Calu3 (cell line): ENCODE results near the gene UBE2Z. TPM values are rescaled to one million over a fixed set of nuclear protein-coding genes. Genes with fewer than 3 reads are reported as not detected.

Experiments
- BruUV-seq: library from RNA; stranded (reverse); fragments of 400-500 nt; replicated peaks from 2 replicates; lab custom pipeline; 2021; lab: Mats Ljungman, UMichigan
- CTCF ChIA-PET: fragments of 300-600 bp; sonication (Branson Sonifier 250); formaldehyde crosslinking; loops from one replicate; lab custom pipeline; 2022; ENCODE audit warnings: antibody characterized with exemption; lab: Charles Lee
- DNase-seq: peaks from one replicate; pipeline ENCODE4 v3.0.0; 2022
- H3K27ac Mint-ChIP-seq: one replicate; pipeline ENCODE4 v1.8.0; 2022; ENCODE audit warnings: mixed read lengths; ENCODE audit not compliant: unreplicated experiment
- H3K27me3 Mint-ChIP-seq: one replicate; pipeline ENCODE4 v1.8.0; 2022; ENCODE audit warnings: mixed read lengths; ENCODE audit not compliant: unreplicated experiment
- H3K36me3 Mint-ChIP-seq: one replicate; pipeline ENCODE4 v1.8.0; 2022; ENCODE audit warnings: mild to moderate bottlenecking, moderate library complexity, mixed read lengths; ENCODE audit not compliant: insufficient read depth, unreplicated experiment
- H3K4me1 Mint-ChIP-seq: one replicate; pipeline ENCODE4 v1.8.0; 2022; ENCODE audit warnings: mild to moderate bottlenecking, low read depth, mixed read lengths; ENCODE audit not compliant: unreplicated experiment
- H3K4me3 Mint-ChIP-seq: one replicate; pipeline ENCODE4 v1.8.0; 2022; ENCODE audit warnings: mild to moderate bottlenecking, low read depth, moderate library complexity, mixed read lengths; ENCODE audit not compliant: unreplicated experiment
- H3K9me3 Mint-ChIP-seq: one replicate; pipeline ENCODE4 v1.8.0; 2022; ENCODE audit warnings: low read depth, mixed read lengths; ENCODE audit not compliant: unreplicated experiment
- intact Hi-C: fragments of 100-400 bp; cut with micrococcal nuclease; formaldehyde crosslinking; loops from one replicate; pipeline ENCODE4 v1.10.0; 2022; ENCODE audit not compliant: unreplicated experiment
- total RNA-seq: library from RNA; stranded (reverse); gene quantifications from 2 replicates; pipeline ENCODE4 v1.2.3, GENCODE V29; 2022
- TF ChIP-seq, protein P1 (sequence below): fragments of 200-600 bp; IDR thresholded peaks from one replicate; pipeline ENCODE4 v1.8.0; 2022; ENCODE audit warnings: antibody characterized with exemption; ENCODE audit not compliant: unreplicated experiment

UBE2Z gene
- total RNA-seq, 1 experiment from 2014 or later: 179 TPM

- H3K4me1 Mint-ChIP-seq: no peaks in the 10 kb centered on the region
- no peak overlapping the region for H3K4me3 Mint-ChIP-seq
- no peaks in the 10 kb centered on the region for H3K27me3 Mint-ChIP-seq
- intact Hi-C loops: no loop called here
- no peak for DNase-seq
- TF ChIP-seq, protein P1, sequence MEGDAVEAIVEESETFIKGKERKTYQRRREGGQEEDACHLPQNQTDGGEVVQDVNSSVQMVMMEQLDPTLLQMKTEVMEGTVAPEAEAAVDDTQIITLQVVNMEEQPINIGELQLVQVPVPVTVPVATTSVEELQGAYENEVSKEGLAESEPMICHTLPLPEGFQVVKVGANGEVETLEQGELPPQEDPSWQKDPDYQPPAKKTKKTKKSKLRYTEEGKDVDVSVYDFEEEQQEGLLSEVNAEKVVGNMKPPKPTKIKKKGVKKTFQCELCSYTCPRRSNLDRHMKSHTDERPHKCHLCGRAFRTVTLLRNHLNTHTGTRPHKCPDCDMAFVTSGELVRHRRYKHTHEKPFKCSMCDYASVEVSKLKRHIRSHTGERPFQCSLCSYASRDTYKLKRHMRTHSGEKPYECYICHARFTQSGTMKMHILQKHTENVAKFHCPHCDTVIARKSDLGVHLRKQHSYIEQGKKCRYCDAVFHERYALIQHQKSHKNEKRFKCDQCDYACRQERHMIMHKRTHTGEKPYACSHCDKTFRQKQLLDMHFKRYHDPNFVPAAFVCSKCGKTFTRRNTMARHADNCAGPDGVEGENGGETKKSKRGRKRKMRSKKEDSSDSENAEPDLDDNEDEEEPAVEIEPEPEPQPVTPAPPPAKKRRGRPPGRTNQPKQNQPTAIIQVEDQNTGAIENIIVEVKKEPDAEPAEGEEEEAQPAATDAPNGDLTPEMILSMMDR: no peak
- BruUV-seq: no TSS peak
- CTCF ChIA-PET: interaction anchor here (0.6 to 1.9 kb wide), 6 partner anchors 10 to 437 kb away, joined by 3 to 9 read pairs (median 4); partner anchors contain the start of gene ATP5MC1
- no peaks in the 10 kb centered on the region for H3K9me3 Mint-ChIP-seq
- H3K27ac Mint-ChIP-seq: no peak overlapping the region
- no peaks in the 10 kb centered on the region for H3K36me3 Mint-ChIP-seq
Observed at GRCh38 chr17:48883171-48883570, 25.0 kb upstream of the UBE2Z start.

DNA sequence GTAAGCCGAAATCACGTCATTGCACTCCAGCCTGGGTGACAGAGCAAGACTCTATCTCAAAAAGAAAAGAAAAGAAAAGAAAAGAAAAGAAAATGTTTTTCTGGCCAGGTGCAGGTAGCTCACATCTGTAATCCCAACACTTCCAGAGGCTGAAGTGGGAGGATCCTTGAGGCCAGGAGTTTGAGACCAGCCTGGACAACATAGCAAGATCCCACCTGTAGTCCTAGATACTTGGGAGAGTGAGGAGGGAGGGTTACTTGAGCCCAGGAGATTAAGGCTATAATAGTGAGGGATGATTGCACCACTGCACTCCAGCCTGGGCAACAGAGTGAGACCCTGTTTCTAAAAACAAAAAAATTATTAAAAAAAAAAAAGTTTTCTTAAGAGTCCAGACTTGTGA is 18.1 kb upstream of the UBE2Z start:
- peaks cover 32% of the 10 kb centered on the region for H3K36me3 Mint-ChIP-seq
- no peaks in the 10 kb centered on the region for H3K9me3 Mint-ChIP-seq
- no peak for DNase-seq
- H3K4me1 Mint-ChIP-seq: peaks cover 7% of the 10 kb centered on the region
- CTCF ChIA-PET: interaction anchor here (1.6 kb wide), 1 partner anchor 11 kb away, joined by 5 read pairs; no protein-coding TSS in a partner anchor
- peaks cover 8% of the 10 kb centered on the region for H3K27me3 Mint-ChIP-seq
- no peak overlapping the region for H3K4me3 Mint-ChIP-seq
- H3K27ac Mint-ChIP-seq: no peak overlapping the region
- intact Hi-C loops: loop anchor here (5.0 kb wide), 1 partner anchor 142 kb away; no protein-coding TSS in a partner anchor
- TF ChIP-seq, protein P1: no peak
- BruUV-seq: no TSS peak

GRCh38 chr17:48892940-48893645 is 15.1 kb upstream of the UBE2Z start:
- Mint-ChIP-seq H3K9me3 (no peaks in the 10 kb centered on the region), H3K27me3 (peaks cover 8% of the 10 kb centered on the region), H3K4me1 (peaks cover 7% of the 10 kb centered on the region), H3K4me3 (peak overlapping the region; percentile 98), H3K27ac (peak overlapping the region; percentile 98), H3K36me3 (peaks cover 46% of the 10 kb centered on the region)
- TF ChIP-seq, protein P1: no peak
- DNase-seq: no peak
- CTCF ChIA-PET: interaction anchor here (0.6 to 3.3 kb wide), 20 partner anchors 9 to 777 kb away, joined by 3 to 25 read pairs (median 4); partner anchors contain the start of gene UBE2Z
- intact Hi-C loops: loop anchor here (5.0 kb wide), 1 partner anchor 139 kb away; no protein-coding TSS in a partner anchor
- TSS peak; percentile 54 for BruUV-seq

DNA sequence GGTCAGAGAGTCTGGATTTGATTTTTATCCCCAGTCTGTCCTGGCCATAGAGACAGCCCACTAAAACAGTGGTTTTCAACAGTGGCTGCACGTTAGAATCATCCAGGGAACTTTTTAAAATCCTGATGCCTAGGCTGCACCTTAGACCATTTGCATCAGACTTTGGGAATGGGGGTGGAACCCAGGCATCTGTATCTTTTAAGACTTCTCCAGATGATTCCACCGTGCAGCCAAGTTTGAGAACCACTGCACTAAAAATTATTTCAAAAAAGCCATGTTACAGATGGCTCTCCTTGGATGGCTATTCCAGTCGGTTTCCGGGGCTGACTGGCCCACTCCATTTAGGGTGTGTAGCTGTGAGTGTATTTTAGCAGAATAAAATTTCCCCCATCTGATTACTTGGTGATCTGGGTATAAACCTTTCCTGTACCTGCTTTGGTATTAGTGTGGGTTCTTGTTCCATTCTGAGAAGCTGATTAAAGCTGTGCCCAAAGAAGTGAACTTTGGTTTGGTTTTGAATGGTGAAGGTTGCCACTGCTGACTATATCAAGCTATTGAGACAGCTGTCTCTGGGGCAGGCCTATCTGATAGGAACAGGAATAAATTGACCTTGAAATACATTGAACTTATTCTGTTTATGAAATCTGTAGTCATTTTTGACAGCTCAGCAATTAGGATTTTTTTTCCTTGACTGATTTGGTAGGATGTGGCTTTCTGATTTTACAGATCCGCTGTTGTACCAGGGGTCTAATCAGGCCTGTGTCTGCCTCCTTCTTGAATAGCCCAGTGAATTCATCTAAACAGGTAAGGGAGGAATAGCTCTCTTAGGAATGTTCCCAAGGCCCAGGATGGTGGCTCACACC is 14.3 kb upstream of the UBE2Z start:
- Mint-ChIP-seq H3K4me1 (peaks cover 7% of the 10 kb centered on the region), H3K27me3 (peaks cover 8% of the 10 kb centered on the region), H3K27ac (peak overlapping the region; percentile 98), H3K9me3 (no peaks in the 10 kb centered on the region), H3K4me3 (peak overlapping the region; percentile 98), H3K36me3 (peaks cover 53% of the 10 kb centered on the region)
- TF ChIP-seq, protein P1: no peak
- CTCF ChIA-PET: interaction anchor here (0.6 to 3.3 kb wide), 7 partner anchors 10 to 139 kb away, joined by 3 to 25 read pairs (median 3); partner anchors contain the start of gene UBE2Z
- no TSS peak for BruUV-seq
- intact Hi-C loops: loop anchor here (5.0 kb wide), 1 partner anchor 138 kb away; no protein-coding TSS in a partner anchor
- no peak for DNase-seq
